Glomerular visceral epithelial cell (primary cell): Measurements from ENCODE around the gene NDNF.

ENCODE experiments used
- DNase-seq: peaks from one replicate; pipeline ENCODE4 v3.0.0-alpha.2; 2016; ENCODE audit errors: extremely low spot score

NDNF gene

DNA sequence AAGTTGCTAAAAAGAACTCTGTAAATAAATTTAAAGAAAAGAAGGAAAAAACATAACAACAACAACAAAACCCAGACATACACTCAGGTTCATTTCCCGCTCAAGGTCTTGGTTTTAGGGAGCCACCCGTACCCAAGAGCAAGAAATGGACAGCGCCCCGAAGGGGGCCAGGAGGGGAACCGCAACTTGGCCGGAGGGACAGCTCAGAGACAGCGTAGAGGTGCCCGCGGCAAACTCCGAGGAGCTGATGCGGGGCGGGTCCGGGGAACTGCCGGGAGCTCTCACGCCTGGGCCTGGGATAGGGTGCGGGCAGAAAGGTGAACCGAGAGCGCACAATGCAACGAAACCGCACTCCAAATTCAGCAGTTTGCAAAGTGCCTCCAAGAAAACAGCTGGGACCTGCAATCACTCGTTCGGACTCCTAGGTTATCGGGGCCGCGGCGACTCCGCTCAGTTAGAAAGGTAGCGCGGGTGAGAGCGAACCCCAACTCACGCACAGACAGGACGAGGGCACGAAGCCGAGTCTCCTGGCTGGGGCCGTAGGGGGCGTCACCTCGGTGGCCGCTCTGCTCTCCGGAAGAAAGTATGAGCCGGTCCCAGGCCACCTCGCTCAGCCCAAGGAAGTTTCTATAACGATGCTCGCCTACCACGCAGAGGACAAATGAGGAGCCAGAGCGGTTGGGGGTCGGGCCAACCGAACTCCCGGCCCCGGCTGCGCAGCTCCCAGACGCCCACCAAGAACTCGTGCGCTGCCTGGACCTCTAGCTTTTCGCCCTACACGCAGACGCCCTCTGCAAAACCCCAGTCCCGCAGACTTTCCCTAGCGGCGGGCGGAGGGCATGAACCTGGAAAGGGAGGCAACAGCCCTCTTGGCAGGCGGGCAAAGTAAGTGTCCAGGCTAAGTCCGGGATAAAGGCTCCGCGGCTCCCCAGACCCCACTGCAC, 1.4 kb downstream of the NDNF start:
- DNase-seq, result peak; percentile 67

- DNase-seq, result no peak
These were observed 2.1 kb downstream of the NDNF start for GRCh38 chr4:121070274-121070673.

GRCh38 chr4:121069430-121069829, 2.9 kb downstream of the NDNF start:
- no peak for DNase-seq

DNA sequence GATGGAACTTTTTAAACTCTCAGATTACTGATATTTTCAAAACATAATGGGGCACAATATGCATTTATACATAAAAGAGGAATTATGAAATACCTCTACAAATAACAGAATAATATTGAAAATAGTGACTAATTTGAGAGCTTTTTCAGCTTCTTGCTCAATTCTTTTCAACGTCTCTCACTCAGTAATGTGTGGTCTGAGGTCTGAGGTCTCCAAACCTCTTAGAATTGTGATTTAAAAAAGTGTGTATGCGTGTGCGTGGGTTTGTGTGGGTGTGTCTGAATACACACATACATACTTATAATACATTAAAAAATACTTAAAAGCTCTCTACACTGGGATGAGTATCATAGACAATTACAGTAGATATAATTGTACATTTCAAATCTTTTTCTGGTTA, 7.9 kb downstream of the NDNF start:
- no peak for DNase-seq

- no peak for DNase-seq
These were observed 9.8 kb downstream of the NDNF start for GRCh38 chr4:121062521-121062920.

DNA sequence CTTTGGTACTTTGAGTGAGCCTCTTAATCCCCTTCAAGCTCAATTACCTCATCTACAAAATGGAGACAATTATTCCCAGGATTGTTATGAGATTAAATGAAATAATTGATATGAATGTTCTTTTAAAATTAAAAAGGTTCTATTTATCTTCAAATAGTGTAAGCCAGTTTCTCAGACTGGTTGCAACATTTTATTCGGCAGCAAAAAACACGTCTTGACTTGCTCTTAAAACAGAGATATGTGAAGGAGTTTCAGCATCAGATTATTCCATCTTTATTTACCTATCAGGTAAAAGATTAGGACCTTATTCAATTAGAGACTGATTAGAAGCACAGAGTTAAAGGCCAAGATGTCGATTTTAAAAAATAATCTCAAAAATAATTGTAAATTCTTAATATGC, 10.5 kb downstream of the NDNF start:
- DNase-seq, result no peak

GRCh38 chr4:121061215-121061614, 11.1 kb downstream of the NDNF start:
- DNase-seq, result no peak

DNA sequence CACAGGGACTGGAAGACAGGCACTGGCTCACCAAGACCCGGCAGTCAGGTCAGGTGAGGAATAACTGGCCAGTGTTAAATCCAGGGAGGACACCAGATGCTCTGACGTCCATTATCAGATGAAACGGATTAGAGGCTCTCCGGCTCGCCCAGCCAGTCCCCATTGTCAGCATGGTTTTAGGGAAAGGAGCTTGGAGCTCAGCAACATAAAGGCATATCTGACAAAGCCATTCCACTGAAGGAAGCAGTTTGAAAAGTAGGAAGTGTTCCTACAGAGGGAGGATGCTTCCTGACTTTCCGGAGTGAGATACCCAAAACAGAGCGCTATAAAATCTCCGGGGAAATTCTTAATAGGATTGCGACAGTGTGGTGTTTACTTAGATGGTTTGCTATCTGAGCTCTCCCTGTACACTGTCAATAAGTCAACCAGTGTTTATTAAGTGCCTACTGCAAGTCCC, 14.8 kb downstream of the NDNF start:
- DNase-seq, result no peak

- no peak for DNase-seq
These were observed 16.3 kb downstream of the NDNF start for GRCh38 chr4:121056066-121056465.

DNA sequence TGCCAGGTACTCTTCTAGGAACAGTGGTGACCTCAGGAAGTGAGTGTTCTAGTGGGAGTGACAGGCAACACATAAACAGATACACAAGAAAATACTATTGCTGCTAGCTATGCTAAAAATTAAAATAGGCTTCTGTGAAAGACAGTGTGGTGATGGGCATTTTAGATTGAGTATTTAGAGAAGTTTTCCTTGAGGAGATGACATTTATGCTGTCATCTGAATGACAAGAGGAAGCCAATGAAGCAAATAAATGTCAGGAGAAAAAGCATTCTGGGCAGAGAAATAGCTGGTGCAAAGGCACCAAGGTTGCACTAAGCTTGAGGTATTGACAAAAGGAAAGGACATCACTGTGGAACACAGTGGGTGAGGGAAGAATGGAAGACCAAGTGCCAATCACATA, 18.0 kb downstream of the NDNF start:
- DNase-seq, result no peak

DNA sequence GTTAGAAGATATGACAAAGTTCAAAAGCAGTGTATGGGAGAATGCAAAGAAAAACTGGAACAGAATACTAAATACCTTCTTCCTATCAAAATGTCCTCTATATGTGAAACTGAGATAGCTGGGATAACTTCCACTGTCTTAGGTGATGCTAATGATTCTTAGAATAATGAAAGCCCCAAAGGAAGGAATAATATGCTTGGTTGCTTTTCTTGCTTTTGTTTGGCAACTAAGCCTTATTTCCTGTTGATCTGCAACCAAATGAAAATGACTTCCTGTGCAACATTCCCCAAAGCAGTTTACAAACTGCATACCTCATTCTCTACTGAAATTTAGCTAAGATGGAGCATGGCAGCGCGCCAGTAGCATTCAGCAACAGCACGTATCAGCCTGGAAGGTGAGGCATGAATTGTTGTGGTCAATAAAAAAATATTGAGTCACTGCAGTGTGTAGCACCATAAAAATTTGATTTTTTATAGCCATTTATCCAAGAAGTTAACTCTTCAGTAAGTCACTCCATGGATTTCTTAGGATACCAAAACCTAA, 18.7 kb downstream of the NDNF start:
- DNase-seq, result peak; percentile 47

DNA sequence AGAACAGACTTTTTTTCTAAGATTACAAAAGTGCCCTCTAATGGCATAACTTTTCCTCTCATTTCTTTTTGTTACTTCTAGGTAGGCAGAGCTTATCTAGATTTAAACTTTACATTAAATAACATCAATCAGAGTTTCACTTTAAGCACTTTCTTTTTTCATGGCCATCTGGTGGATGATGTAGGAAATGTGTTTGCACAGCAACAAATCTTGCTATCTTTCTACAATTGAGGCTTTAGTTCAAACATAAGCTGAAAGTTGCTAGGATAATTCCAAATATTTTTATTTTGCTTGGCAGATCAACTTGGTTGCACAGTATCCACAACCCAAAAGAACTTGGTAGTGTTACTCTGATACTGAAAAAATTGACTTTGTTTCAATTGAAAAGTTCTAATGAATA, 22.0 kb downstream of the NDNF start:
- no peak for DNase-seq

DNA sequence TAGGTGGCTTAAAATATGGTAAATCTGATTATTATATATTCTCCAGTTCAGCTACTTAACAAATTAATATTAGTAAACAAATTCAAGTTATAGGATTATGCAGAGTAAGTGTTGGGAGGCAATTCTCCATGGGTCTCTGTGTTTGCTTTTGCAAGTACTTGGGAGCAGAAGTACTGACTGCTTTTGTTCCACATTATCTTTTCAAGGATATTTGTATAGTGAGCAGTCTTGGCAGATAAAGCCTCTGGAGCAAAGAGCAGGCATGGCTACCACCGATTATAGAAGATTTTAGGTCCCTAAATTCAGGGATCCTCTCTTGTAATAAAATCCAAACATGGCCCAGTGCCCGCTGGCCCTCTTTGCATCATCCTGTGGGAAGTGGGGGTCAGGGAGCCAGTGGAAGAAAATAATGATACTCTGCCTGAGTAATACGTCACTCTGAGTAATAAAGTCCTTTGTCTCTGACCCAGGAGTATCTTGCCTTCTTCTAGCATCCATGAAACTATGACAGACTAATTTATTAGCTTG, 23.2 kb downstream of the NDNF start:
- no peak for DNase-seq

GRCh38 chr4:121048165-121048564, 24.2 kb downstream of the NDNF start:
- no peak for DNase-seq

DNA sequence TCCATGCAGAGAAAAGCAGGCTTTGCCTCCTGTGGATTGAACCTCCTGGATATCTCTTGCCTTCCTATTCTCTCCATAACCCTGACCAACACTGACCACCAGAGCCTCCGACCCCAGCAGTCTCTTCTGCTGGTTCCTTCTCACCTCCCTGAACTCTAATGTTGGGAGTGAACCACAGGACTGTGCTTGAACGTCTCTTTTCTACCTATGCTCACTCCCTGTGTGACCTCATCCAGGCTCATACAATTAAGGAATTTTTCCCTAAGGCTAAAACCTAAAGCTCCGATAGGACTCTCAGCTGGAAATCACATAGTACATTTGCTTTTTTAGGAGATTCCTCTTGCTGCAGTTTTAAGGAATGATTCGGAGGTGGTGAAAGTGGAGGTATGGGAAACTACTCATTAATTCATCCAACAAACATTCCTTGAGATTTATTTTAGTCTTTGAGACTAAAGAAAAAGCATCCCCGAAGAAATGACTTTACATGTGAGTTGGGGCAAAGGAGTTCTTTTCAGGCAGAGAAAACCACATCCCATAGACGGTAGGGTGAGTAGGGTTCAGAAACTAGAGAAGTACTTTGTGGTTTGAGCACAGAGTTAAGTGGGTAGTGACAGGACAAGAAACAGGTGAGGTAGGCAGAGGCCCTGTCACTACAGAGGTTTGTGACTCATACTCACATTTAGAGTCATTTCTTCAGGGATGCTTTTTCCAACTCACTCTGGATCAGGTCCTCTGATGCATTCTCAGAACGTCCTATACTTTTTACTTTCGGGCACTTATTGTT, 30.8 kb downstream of the NDNF start:
- DNase-seq, result no peak

GRCh38 chr4:121034017-121034416, 38.3 kb downstream of the NDNF start:
- peak; percentile 51 for DNase-seq

DNA sequence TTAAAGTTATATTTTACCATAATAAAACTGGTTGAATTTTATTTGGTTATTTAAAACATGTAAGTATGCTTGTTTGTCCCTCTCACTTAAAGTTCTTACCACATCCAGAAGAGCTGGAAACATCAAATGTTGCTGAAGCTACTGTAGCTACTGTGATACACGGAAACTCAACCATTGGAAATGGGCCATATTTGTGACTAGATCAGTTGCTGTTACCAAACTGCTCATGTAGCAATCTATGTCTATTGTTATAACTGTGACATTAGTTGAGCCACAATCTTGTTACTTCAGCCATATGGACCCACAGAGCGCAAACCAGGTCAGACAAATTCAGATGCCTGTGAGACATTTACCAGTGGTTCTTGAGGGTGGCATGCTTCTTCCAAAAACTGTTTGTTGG, 41.6 kb downstream of the NDNF start:
- no peak for DNase-seq

GRCh38 chr4:121030131-121030530, 42.2 kb downstream of the NDNF start:
- no peak for DNase-seq

DNA sequence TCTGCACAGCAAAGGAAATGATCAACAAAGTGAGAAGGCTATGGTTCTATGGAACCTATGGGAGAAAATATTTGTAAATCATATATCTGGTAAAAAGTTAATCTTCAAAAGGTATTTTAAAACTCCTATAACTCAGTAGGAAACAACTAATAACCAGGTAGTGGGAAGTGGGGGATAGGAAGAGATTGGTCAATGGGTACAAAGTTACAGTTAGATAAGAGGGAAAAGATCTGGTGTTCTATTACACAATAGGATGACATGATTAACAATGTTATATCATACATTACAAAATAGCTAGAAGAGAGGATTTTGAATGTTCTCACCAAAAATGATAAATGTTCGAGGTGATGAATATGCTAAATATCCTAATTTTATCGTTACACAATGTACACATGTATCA, 46.3 kb downstream of the NDNF start:
- no peak for DNase-seq

- no peak for DNase-seq
These were observed 46.8 kb downstream of the NDNF start for GRCh38 chr4:121025540-121025939.

DNA sequence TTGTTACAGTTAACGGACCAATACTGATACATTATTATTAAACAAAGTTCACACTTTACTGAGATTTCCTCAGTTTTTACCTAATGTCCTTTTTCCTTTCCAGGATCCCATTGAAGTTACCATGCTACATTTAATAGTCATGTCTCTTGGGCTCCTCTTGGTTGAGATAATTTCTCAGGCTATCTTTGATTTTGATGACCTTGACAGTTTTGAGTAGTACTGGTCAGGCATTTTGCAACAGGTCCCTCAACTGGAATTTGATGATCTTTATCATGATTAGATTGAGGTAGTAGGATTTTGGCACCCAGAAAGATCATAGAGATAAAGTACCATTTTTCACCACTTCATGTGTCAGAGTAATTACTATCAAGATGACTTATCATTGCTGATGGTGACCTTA, 53.8 kb downstream of the NDNF start:
- DNase-seq, result no peak

GRCh38 chr4:121016611-121017010, 55.7 kb downstream of the NDNF start:
- no peak for DNase-seq
